Measurements from ENCODE around the gene MACROD2. TPM values are rescaled to one million over a fixed set of nuclear protein-coding genes. Genes with fewer than 3 reads are reported as not detected.

The MACROD2 gene
- total and polyA plus RNA-seq, 2 of the 4 experiments (the other 2 are of a cell fraction), result not detected

- no TSS peak for BruUV-seq (replicated peaks)
- Histone ChIP-seq H3K18ac (ENCODE audit: low read depth, low read length) (no peak overlapping the region), H3K4ac (ENCODE audit: low read depth, low read length) (no peak overlapping the region), H3K27ac (ENCODE audit: insufficient read depth, low read length) (no peak overlapping the region), H3K9ac (ENCODE audit: low read depth, low read length) (no peak overlapping the region), H3K56ac (ENCODE audit: extremely low read depth, insufficient read depth, low read length) (no peak overlapping the region), H2BK5ac (ENCODE audit: low read depth, low read length, poor library complexity, severe bottlenecking) (no peak overlapping the region), H2BK120ac (ENCODE audit: low read depth, low read length) (no peak overlapping the region), H4K8ac (ENCODE audit: low read depth in 2 of 2, low read length in 2 of 2) (no peak overlapping the region), H3K9me3 (ENCODE audit: control insufficient read depth, insufficient read depth, low read length) (no peaks in the 10 kb centered on the region; the same call in none of the 2 replicates), H3K4me3 (ENCODE audit: insufficient read depth, low read depth, low read length) (no peak overlapping the region), H3K4me1 (ENCODE audit: control insufficient read depth, insufficient read depth, low read length) (no peaks in the 10 kb centered on the region), H3K14ac (replicated peaks; ENCODE audit: low read depth, low read length) (no peak overlapping the region), H3K4me2 (ENCODE audit: low read depth, low read length) (no peak overlapping the region), H4K20me1 (ENCODE audit: insufficient read depth, low read length) (no peaks in the 10 kb centered on the region), H3K9me1 (ENCODE audit: insufficient read depth, low read length) (no peaks in the 10 kb centered on the region), H3K27me3 (ENCODE audit: control insufficient read depth, insufficient read depth, low read length) (no peaks in the 10 kb centered on the region), H3K23ac (ENCODE audit: low read depth, low read length) (no peak overlapping the region), H2BK20ac (ENCODE audit: low read depth, low read length) (no peak overlapping the region), H4K91ac (ENCODE audit: insufficient read depth, low read depth, low read length) (no peak overlapping the region), H2BK15ac (ENCODE audit: low read depth, low read length) (no peak overlapping the region), H3K79me1 (ENCODE audit: low read depth in 1 of 2, low read length in 2 of 2) (no peaks in the 10 kb centered on the region), H4K5ac (ENCODE audit: low read depth, low read length) (no peak overlapping the region), H3K36me3 (ENCODE audit: control insufficient read depth, insufficient read depth, low read length) (no peaks in the 10 kb centered on the region), H2AK9ac (replicated peaks; ENCODE audit: low read depth, low read length, poor library complexity) (no peak overlapping the region), H2AK5ac (ENCODE audit: low read depth, low read length) (no peak overlapping the region), H2AFZ (replicated peaks; ENCODE audit: low read length, poor library complexity) (no peak overlapping the region)
- POLR2A ChIA-PET (ENCODE audit: unreplicated experiment), result no interaction called here
- TF ChIP-seq BHLHE40 (IDR thresholded peaks at IDR 0.05; ENCODE audit: low read depth, low read length) (no peak), MAFK (IDR thresholded peaks at IDR 0.05; ENCODE audit: low read depth, low read length) (no peak), SMC3 (IDR thresholded peaks at IDR 0.05; ENCODE audit: low read depth, low read length) (no peak), MXI1 (IDR thresholded peaks at IDR 0.05; ENCODE audit: borderline replicate concordance, low read depth, low read length) (no peak), CTCF (conservative IDR thresholded peaks at IDR 0.05; ENCODE audit: low read depth, low read length) (no peak), RFX5 (IDR thresholded peaks at IDR 0.05; ENCODE audit: low read depth, low read length) (no peak), NFE2L2 (IDR thresholded peaks at IDR 0.05; ENCODE audit: low read depth, low read length) (no peak), MAZ (IDR thresholded peaks at IDR 0.05; ENCODE audit: borderline replicate concordance, low read depth, low read length) (no peak), RCOR1 (IDR thresholded peaks at IDR 0.05; ENCODE audit: insufficient replicate concordance, low read length) (no peak), POLR2A (IDR thresholded peaks at IDR 0.05; ENCODE audit: low read depth, low read length) (no peak), FOS (IDR thresholded peaks at IDR 0.05; ENCODE audit: low read depth, low read length) (no peak), CHD1 (IDR thresholded peaks at IDR 0.05; ENCODE audit: low read depth, low read length) (no peak), USF2 (IDR thresholded peaks at IDR 0.05; ENCODE audit: low read depth, low read length) (no peak), CEBPB (IDR thresholded peaks at IDR 0.05; ENCODE audit: low read depth, low read length) (no peak), RAD21 (IDR thresholded peaks at IDR 0.05; ENCODE audit: low read length) (no peak), ELK1 (IDR thresholded peaks at IDR 0.05; ENCODE audit: borderline replicate concordance, low read depth, low read length) (no peak)
- no peak for DNase-seq
- ATAC-seq (ENCODE audit: low read depth), result no peak
- dilution Hi-C loops (cut with HindIII; ENCODE audit: low sequenced_read_pairs, unreplicated experiment), result no loop called here
- intact Hi-C loops (cut with micrococcal nuclease), result no loop called here
- CTCF ChIA-PET, result no interaction called here
- in situ Hi-C loops (cut with MboI; ENCODE audit: low sequenced_read_pairs), result no loop called here
- no CpG with 5 or more reads among the region's 6 CpGs for WGBS, 2 experiments (ENCODE audit: extremely low coverage in 2 of 2, insufficient read length in 1 of 2)
Measured at GRCh38 chr20:15940127-15940526, 1944.8 kb downstream of the MACROD2 start.

Measured in IMR-90 (cell line).